Effector CD4-positive, alpha-beta T cell (primary cell): ENCODE results near the gene ECT2.
"Not testable (repeated sequence)": the region's sequence is repeated elsewhere in the genome, so short reads cannot be mapped to it uniquely, and the experiment has no call there.

Experiments
- DNase-seq: peaks from one replicate; pipeline ENCODE4 v3.0.0-alpha.2; 2020

Gene ECT2

DNA sequence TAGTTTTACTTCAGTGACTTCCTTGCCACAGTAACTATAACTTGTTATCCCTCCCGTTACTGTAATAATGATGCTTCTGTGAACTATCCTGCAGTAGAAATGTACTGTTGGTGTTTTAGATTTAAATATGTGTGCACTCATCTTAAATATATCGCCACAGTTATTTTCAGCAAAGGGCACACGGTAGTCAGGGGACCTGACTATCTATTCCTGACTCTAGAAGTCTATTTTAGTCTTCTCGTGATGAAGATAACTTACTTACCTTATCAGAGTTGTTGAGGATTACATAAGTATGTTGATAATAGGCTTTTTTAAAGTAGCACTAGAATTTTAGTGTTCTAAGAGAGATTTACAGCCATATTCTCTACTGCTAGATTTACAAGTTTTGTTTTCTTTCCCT is 65.3 kb downstream of the ECT2 start:
- DNase-seq = no peak

DNA sequence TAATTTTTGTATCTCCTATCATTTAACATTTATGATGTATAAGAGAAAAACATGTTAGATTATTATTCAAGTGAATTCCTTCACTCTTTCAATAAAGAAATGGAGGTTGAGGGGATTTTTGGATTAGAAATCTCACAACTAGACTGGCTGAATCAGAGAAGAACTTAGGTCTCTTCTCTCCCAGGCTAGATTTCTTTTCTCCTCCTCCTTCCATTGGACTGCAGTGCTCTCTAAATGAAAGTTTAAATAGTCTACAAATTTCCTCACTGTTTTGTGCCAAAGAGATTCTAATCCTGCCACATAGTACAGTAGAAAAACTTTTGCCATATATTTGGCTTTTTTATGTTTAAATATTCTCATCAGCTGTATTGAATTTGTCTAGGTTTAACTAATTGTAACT is 65.8 kb downstream of the ECT2 start:
- no peak for DNase-seq

DNA sequence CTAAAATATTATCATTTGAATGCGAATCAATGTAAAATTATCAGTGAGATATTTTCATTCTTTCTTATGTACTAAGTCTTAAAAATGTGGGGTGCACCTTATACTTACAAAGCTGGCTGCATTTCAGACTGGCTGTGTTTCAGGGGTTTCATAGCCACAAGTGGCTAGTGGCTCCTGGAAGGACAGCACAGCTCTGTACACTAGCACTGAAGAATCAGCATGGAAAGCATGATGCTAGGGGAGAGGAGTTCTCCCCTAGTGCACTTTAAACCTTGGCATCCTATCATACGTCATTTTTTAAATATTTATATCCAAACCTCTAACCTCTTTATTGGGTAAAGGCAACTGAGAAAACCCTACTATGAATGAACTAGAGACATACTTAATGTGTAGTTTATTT is 66.4 kb downstream of the ECT2 start:
- DNase-seq = no peak

DNA sequence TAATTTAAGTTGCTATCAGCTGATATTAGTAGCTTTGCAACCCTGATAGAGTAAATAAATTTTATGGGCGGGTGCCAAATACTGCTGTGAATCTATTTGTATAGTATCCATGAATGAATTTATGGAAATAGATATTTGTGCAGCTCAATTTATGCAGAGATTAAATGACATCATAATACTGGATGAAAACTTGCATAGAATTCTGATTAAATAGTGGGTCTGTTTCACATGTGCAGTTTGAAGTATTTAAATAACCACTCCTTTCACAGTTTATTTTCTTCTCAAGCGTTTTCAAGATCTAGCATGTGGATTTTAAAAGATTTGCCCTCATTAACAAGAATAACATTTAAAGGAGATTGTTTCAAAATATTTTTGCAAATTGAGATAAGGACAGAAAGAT is 70.0 kb downstream of the ECT2 start:
- no peak for DNase-seq

DNA sequence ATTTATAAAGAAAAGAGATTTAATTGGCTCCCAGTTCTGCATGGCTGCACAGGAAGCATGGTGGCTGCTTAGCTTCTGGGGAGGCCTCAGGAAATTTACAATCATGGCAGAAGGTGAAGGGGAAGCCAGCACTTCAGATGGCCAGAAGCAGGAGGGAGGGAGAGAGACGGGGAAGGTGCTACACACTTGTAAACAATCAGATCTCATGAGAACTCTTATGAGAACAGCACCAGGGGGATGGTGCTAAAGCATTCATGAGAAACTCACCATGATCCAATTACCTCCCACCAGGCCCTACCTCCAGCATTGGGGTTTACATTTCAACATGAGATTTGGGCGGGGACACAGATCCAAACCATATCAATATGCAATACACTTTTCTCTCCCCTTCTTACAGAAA is 73.7 kb downstream of the ECT2 start:
- no peak for DNase-seq

DNA sequence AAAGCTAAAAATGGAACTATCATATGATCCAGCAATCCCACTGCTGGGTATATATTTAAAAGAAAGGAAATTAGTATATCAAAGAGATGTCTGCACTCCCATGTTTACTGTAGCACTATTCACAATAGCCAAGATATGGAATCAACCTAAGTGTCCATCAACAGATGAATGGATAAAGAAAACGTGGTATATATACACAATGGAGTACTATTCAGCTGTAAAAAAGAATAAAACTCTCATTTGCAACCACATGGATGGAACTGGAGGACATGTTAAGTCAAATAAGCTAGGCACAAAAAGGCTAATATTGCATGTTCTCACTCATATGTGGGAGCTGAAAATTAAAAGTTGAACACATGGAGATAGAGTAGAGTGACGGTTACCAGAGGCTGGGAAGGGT is 76.7 kb downstream of the ECT2 start:
- not testable (repeated sequence) for DNase-seq

DNA sequence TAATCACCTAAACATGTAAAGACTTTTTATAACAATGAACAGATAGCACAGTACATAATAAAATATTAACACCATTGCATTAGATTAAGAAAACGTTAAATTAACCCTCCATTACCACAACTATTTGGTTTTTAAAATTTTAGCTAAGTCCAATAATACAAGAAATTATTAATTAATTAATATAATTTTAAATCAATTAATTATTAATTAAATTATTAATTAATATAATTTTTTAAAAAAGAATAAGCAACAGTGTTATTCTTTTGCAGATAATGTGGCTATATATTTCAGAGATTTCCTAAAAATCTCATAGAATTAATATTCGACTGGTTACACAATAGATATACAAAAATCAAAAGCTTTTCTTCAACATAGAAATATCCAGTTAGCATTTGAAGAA is 82.5 kb downstream of the ECT2 start:
- DNase-seq = no peak

DNA sequence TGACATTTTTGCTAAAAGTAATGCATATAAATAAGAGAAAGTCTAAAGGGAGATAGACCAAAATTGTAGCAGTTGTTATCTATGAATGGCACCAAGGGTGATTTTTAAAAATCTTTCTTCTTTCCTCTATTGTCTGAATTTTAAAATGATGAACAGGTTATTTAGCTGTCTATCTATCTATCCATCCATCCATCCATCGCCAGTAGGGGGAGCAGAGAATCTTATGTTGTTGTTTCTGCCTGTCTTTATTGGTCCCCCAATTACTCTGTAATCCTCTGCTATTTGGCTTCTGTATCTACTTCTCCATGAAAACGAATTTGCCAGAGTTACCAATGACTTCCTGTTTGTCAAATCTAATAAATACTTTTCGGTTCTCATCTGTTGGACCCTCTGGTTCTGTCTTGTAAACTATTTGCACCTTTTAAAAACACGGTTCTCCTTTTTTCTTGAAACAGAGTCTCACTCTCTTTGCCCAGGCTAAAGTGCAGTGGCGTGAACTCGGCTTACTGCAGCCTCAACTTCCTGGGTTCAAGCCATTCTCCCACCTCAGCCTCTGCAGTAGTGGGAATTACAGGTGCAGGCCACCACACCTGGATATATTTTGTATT is 86.0 kb downstream of the ECT2 start:
- DNase-seq = no peak

DNA sequence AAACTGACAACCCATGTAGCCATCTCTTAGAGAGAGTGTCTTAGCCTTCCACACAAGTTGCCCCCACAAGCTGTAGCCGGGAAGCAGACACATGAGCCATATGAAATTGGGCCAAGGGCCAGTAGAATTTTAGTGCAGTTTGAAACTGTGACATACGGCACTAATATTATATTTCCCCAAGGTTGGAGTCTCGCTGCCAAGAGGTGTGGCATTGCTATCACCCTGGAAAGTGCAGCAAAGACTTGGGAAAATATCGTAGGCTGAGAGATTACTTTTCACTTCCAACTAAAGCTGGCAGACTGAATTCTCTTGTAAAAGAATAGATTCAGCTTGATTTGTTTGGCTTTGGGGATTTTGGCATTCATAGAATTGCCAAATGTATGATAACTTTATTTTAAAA is 89.2 kb downstream of the ECT2 start:
- no peak for DNase-seq

DNA sequence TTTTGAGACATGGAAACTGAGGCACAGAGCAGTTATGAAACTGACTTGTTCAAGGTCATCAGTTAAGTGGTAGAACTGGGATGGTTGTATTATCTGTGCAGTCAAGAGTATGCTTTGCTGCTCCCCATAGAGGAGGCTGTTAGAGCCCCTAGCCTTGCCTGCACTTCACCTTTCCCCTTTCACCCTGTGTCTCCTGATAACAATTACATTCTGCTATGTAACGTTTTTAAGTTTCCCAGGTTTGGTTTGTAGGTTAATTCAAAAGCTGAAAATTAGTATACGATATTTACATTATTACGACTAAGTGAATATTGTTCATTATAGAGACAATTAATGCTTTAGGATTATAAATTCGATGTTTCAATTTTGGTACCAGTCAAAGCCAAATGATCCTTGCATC is 89.9 kb downstream of the ECT2 start:
- DNase-seq = no peak

DNA sequence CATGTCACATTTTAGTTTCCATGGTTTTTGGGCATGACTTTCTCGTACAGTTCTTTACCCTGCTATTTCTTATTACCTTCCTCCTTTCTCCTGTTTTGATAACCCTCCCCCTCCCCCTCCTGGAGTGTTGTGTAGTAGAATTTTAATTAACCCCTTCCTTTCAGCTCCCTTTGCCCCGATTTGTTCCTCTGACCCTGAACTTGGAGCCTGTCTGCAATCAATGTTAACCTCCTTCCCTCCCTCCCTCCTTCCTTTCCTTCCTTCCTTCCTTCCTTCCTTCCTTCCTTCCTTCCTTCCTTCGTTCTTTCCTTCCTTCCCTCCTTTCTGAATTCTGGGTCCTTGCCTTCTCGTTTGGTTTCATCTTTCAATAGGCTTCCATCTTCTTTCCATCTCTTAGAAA is 90.4 kb downstream of the ECT2 start:
- no peak for DNase-seq

DNA sequence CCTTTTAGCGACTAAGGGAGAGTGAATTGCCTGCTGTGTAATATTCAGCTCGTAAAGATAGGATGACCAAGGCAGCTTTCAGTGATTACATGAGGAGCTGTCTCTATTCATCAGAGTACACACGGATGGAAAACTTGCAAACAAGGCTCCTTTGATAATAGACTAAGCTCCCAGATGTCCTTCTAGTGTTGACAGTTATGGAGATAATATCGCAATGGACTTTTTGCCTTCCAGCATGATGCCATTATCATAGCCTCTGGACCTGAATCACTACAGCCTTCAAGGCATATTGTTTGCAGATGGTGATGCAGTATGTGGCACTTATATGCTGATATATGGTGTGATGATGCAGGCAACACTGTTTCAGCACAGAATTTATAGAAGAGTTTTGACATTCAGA is 93.9 kb downstream of the ECT2 start:
- no peak for DNase-seq

- DNase-seq = no peak
These were observed 95.6 kb downstream of the ECT2 start for GRCh38 chr3:172846103-172846561.

GRCh38 chr3:172846706-172847105 is 96.2 kb downstream of the ECT2 start:
- DNase-seq = no peak

DNA sequence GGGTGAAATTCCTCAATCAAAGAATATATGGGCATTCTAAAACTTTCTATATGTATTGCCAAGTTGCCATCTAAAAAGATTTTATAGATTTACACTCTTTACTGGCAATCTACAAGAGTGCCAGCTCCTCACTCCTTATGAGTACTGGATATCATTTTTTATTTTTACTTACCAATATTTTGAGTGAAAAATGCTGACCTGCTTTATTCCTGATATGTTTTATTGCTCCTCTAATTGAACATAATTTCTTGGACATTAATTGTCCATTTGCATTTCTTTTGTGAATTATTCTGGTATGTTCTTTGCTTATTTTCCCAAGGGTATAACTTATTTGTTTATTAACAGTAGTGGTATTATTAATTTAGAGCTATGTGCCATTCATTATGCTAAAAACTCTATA is 96.8 kb downstream of the ECT2 start:
- no peak for DNase-seq

GRCh38 chr3:172848910-172849309 is 98.4 kb downstream of the ECT2 start:
- no peak for DNase-seq

- DNase-seq = no peak
These were observed 102.5 kb downstream of the ECT2 start for GRCh38 chr3:172853005-172853404.

DNA sequence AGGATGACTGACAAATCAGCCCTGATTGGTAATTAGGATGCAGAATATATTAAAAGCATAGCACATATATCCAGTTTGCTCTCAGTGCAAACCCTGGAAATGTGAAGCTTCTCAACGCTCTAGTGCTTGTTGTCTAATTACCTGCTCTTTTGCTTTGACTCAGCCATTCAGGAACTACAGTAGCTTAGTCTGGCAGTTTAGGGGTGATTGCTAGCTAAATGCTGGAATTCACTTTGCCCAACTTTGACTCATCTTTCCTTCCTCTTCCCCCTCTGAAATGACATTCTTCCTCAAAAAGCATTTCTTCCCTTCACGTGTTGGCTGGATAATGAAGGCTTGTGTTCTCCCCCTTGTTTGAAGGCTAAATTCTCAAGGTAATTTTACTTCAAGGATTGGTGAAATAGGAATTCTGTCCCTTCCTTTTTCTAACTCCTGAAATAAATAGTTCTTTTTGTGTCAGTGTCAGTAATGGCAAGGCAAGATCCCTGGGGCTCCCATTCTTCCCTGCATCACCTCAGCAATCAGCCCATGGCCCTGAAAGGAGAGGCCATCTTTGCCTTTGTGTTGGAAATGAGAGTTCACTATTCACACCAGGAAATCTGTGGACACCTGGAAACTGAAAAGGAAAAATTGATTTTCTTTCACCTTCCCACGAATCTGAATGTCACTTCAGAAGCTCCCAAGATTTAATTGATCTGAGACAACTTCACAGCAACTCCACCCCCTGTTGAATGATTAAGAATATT is 103.6 kb downstream of the ECT2 start:
- no peak for DNase-seq

- no peak for DNase-seq
These were observed 104.5 kb downstream of the ECT2 start for GRCh38 chr3:172855037-172855436.

GRCh38 chr3:172856795-172857742 is 106.5 kb downstream of the ECT2 start:
- DNase-seq = no peak

- no peak for DNase-seq
These were observed 108.5 kb downstream of the ECT2 start for GRCh38 chr3:172859041-172859440.

- not testable (repeated sequence) for DNase-seq
These were observed 116.3 kb downstream of the ECT2 start for GRCh38 chr3:172866726-172867350.

GRCh38 chr3:172868582-172869200 is 118.2 kb downstream of the ECT2 start:
- no peak for DNase-seq
